GM12891 (cell line): ENCODE data around the gene BRD3OS.

Experiments
- POLR2A ChIP-seq: IDR thresholded peaks from 2 replicates; pipeline ENCODE4 v1.6.1; 2011; ENCODE audit warnings: low read depth, low read length, control low read depth
- POLR2AphosphoS5 ChIP-seq: IDR thresholded peaks from 2 replicates; pipeline ENCODE4 v1.6.1; 2011; ENCODE audit warnings: low read depth, low read length, control low read depth
- SPI1 ChIP-seq: IDR thresholded peaks from 2 replicates; pipeline ENCODE4 v1.6.1; 2011; ENCODE audit warnings: low read depth, low read length, control low read depth

GRCh38 chr9:134026581-134026980, 1.3 kb downstream of the BRD3OS start:
- TF ChIP-seq POLR2AphosphoS5 (no peak), POLR2A (no peak), SPI1 (no peak)
